Mesodermal cell (in vitro differentiated cells): Measurements from ENCODE around the gene DGKB.
A peak's percentile ranks its signal among the peaks of the same experiment; 100 is the strongest.

Experiments used
- H3K27ac ChIP-seq: 2 replicates; pipeline ENCODE4 v1.7.0; 2013; ENCODE audit warnings: mild to moderate bottlenecking, low read depth, low read length, moderate library complexity; ENCODE audit not compliant: severe bottlenecking
- H3K36me3 ChIP-seq: 2 replicates; pipeline ENCODE4 v1.7.1; 2013; ENCODE audit warnings: mild to moderate bottlenecking, low read length, moderate library complexity; ENCODE audit not compliant: control insufficient read depth, insufficient read depth
- H3K4me1 ChIP-seq: one replicate; pipeline ENCODE4 v1.7.1; 2013; ENCODE audit warnings: mild to moderate bottlenecking, low read length; ENCODE audit not compliant: insufficient read depth, control insufficient read depth, poor library complexity, severe bottlenecking
- H3K4me3 ChIP-seq: 2 replicates; pipeline ENCODE4 v1.7.0; 2013; ENCODE audit warnings: low read length, control low read depth, mild to moderate bottlenecking; ENCODE audit not compliant: insufficient read depth, poor library complexity, severe bottlenecking; ENCODE audit errors: extremely low read depth
- H3K9me3 ChIP-seq: 2 replicates; pipeline ENCODE4 v1.7.1; 2013; ENCODE audit warnings: mild to moderate bottlenecking, low read length, moderate library complexity; ENCODE audit not compliant: control insufficient read depth
- WGBS, 2 experiments: methylation state at CpG; one replicate each; pipeline ENCODE4 v1.1.5; 2013; ENCODE audit warnings: missing lambda C conversion rate in 2 of 2; ENCODE audit not compliant: insufficient coverage in 2 of 2; 5-methylcytosine and 5-hydroxymethylcytosine counted together

DGKB gene

GRCh38 chr7:14236834-14237233, 665.7 kb downstream of the DGKB start:
- H3K4me1 ChIP-seq, result peaks cover 8% of the 10 kb centered on the region
- no peak overlapping the region for H3K4me3 ChIP-seq
- no CpG with 5 or more reads among the region's 3 CpGs for WGBS, 2 experiments
- H3K27ac ChIP-seq, result no peak overlapping the region
- H3K9me3 ChIP-seq, result no peaks in the 10 kb centered on the region
- H3K36me3 ChIP-seq, result no peaks in the 10 kb centered on the region

GRCh38 chr7:14235056-14235455, 667.5 kb downstream of the DGKB start:
- peaks cover 8% of the 10 kb centered on the region for H3K4me1 ChIP-seq
- no peak overlapping the region for H3K27ac ChIP-seq
- no peak overlapping the region for H3K4me3 ChIP-seq
- H3K9me3 ChIP-seq, result no peaks in the 10 kb centered on the region
- 100% methylated on average over 1 of the region's 2 CpGs; no CpG with 5 or more reads in 1 of the 2 experiments for WGBS, 2 experiments
- H3K36me3 ChIP-seq, result no peaks in the 10 kb centered on the region

GRCh38 chr7:14233868-14234369, 668.6 kb downstream of the DGKB start:
- H3K9me3 ChIP-seq, result no peaks in the 10 kb centered on the region
- WGBS, 2 experiments, result 40% methylated on average over 1 of the region's 4 CpGs; no CpG with 5 or more reads in 1 of the 2 experiments
- peaks cover 8% of the 10 kb centered on the region for H3K4me1 ChIP-seq
- H3K4me3 ChIP-seq, result no peak overlapping the region
- H3K36me3 ChIP-seq, result no peaks in the 10 kb centered on the region
- H3K27ac ChIP-seq, result peak overlapping the region; percentile 10

- H3K36me3 ChIP-seq, result no peaks in the 10 kb centered on the region
- peak overlapping the region; percentile 10 for H3K27ac ChIP-seq
- peaks cover 8% of the 10 kb centered on the region for H3K4me1 ChIP-seq
- H3K9me3 ChIP-seq, result no peaks in the 10 kb centered on the region
- H3K4me3 ChIP-seq, result no peak overlapping the region
- no CpG with 5 or more reads among the region's 7 CpGs for whole genome bisulfite sequencing, 2 experiments
These were observed 669.3 kb downstream of the DGKB start for GRCh38 chr7:14233076-14233867.

GRCh38 chr7:14229047-14229446, 673.5 kb downstream of the DGKB start:
- Histone ChIP-seq H3K4me1 (peaks cover 8% of the 10 kb centered on the region), H3K9me3 (no peaks in the 10 kb centered on the region), H3K4me3 (no peak overlapping the region), H3K27ac (no peak overlapping the region), H3K36me3 (no peaks in the 10 kb centered on the region)

- Histone ChIP-seq H3K27ac (no peak overlapping the region), H3K9me3 (no peaks in the 10 kb centered on the region), H3K4me1 (peaks cover under 1% of the 10 kb centered on the region), H3K4me3 (no peak overlapping the region), H3K36me3 (no peaks in the 10 kb centered on the region)
- WGBS, 2 experiments, result 100% methylated on average over 3 of the region's 4 CpGs; no CpG with 5 or more reads in 1 of the 2 experiments
These were observed 674.2 kb downstream of the DGKB start for GRCh38 chr7:14228341-14228740.

GRCh38 chr7:14226126-14226525, 676.4 kb downstream of the DGKB start:
- Histone ChIP-seq H3K4me3 (no peak overlapping the region), H3K4me1 (no peaks in the 10 kb centered on the region), H3K36me3 (no peaks in the 10 kb centered on the region), H3K27ac (no peak overlapping the region), H3K9me3 (no peaks in the 10 kb centered on the region)
- WGBS, 2 experiments, result no CpG with 5 or more reads among the region's 2 CpGs

GRCh38 chr7:14219125-14219524, 683.4 kb downstream of the DGKB start:
- Histone ChIP-seq H3K4me3 (no peak overlapping the region), H3K36me3 (no peaks in the 10 kb centered on the region), H3K4me1 (no peaks in the 10 kb centered on the region), H3K9me3 (no peaks in the 10 kb centered on the region), H3K27ac (no peak overlapping the region)

GRCh38 chr7:14218338-14218737, 684.2 kb downstream of the DGKB start:
- Histone ChIP-seq H3K9me3 (no peaks in the 10 kb centered on the region), H3K4me3 (no peak overlapping the region), H3K36me3 (no peaks in the 10 kb centered on the region), H3K4me1 (no peaks in the 10 kb centered on the region), H3K27ac (no peak overlapping the region)
- no CpG with 5 or more reads among the region's 1 CpG for WGBS, 2 experiments

- Histone ChIP-seq H3K4me1 (no peaks in the 10 kb centered on the region), H3K9me3 (no peaks in the 10 kb centered on the region), H3K4me3 (no peak overlapping the region), H3K27ac (no peak overlapping the region), H3K36me3 (no peaks in the 10 kb centered on the region)
- 80% methylated on average over 1 of the region's 1 CpG; no CpG with 5 or more reads in 1 of the 2 experiments for WGBS, 2 experiments
These were observed 692.6 kb downstream of the DGKB start for GRCh38 chr7:14209896-14210484.

GRCh38 chr7:14207711-14208110, 694.8 kb downstream of the DGKB start:
- Histone ChIP-seq H3K4me3 (no peak overlapping the region), H3K9me3 (no peaks in the 10 kb centered on the region), H3K4me1 (no peaks in the 10 kb centered on the region), H3K27ac (no peak overlapping the region), H3K36me3 (no peaks in the 10 kb centered on the region)
